NCI-H187 treated with DMSO at 0.1 percent for 48 hours (cell line): Measurements from ENCODE around the gene TRIM17.
"Not testable (repeated sequence)": the region's sequence is repeated elsewhere in the genome, so short reads cannot be mapped to it uniquely, and the experiment has no call there.

Experiments used
- DNase-seq: peaks from one replicate; lab custom pipeline; 2025; lab: John Stamatoyannopoulos, UW

TRIM17 gene

GRCh38 chr1:228446852-228447251, 30.2 kb upstream of the TRIM17 start:
- no peak for DNase-seq

DNA sequence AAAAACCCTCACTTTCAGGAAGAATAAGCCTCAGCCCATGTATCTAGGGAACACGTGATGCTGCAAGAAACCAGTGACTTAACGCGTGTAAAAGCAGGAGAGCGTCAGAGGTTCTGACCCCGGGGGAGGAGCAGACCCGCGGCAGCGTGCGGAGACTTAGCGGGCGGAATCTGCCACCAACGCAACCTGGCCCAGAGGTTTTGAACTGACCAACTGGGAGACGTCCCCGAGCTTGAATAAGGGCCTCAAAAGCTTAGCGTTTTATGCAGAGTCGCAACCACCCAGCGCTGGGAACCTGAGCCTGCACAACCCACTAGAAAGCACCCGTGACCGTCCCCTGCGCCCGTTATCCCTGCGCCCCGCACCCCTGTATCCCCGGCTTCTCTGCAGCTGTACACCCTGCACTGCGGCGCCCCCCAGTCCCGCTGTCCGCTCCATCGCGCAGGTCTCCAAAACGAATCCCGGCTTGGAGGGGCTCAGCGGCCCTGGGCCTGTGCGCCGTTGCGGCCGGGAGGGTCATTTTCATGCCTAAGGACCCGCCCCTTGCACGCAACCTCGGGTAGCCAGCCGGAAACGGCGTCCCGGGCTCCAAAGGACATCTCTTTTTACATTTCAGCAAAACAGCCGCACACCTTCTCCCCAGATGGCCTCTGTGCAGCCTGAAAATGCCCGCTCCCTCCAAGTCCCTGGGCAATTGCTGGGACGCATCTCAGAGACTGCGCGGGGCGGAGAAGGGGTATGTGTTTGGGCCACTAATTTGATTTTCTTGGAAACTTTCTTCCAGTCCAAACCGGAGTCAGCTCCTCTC, 29.4 kb upstream of the TRIM17 start:
- no peak for DNase-seq

- no peak for DNase-seq
Measured at GRCh38 chr1:228445490-228445842, 28.8 kb upstream of the TRIM17 start.

DNA sequence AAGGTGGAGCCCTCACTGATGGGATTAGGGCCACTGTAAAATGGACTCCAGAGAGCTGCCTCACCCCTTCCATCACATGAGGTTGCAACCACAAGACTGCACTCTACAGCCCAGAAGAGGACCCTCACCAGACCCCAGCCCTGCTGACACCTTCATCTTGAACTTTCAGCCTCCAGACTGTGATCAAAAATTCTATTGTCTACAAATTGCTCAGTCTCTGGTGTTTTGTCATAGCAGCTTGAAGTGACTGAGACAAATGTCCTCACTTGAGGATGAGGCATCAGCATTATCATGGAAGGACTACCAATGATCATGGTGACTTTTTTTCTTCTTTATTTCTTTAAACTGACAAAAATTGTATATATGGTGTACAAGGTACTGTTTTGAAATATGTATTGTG, 26.7 kb upstream of the TRIM17 start:
- DNase-seq, result no peak

- no peak for DNase-seq
Measured at GRCh38 chr1:228440761-228441500, 24.3 kb upstream of the TRIM17 start.

- no peak for DNase-seq
Measured at GRCh38 chr1:228438266-228438665, 21.6 kb upstream of the TRIM17 start.

- DNase-seq, result no peak
Measured at GRCh38 chr1:228437424-228437962, 20.8 kb upstream of the TRIM17 start.

DNA sequence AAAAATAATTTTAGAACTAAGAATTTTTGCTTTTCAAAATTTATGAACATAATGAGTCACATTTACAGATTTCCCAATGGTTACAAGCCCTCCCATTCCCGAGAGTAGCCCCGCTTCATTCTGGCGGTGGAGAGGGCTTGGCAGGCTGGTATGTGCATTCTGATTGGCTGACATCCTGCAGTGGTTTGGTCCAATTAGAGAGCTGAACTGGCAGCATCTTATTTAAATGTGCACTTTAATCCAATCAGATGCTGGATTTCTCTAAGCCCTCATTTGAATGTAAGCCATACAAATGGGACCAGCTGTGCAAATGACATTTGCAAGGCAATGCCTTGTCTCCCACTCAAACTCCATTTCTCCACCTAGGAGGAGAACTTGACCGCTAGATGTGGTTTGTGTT, 18.0 kb upstream of the TRIM17 start:
- DNase-seq, result no peak

DNA sequence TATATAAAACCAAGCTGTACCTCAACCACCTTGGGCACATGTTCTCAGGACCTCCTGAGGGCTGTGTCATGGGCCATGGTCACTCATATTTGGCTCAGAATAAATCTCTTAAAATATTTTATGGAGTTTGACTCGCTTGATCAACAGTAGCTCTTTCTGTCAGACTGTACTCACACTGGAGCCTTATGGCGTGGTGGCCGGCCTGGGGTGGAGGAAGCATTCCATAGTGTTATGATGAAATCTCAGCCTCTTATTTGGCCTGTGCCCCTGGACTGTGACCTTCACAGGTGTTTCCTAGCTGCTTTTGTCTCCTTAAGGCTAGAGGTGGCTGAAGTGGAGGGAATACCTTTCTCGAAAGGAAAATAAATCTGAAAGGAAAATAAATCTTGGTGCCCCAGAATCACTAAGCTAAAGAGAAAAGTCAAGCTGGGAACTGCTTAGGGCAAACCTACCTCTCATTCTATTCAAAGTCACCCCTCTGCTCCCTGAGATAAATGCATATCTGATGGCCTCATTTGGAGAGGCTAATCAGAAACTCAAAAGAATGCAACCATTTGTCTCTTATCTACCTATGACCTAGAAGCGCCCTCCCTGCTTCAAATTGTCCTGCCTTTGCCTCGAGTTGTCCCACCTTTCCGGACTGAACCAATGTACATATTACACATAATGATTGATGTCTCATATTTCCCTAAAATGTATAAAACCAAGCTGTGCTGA, 16.8 kb upstream of the TRIM17 start:
- not testable (repeated sequence) for DNase-seq

DNA sequence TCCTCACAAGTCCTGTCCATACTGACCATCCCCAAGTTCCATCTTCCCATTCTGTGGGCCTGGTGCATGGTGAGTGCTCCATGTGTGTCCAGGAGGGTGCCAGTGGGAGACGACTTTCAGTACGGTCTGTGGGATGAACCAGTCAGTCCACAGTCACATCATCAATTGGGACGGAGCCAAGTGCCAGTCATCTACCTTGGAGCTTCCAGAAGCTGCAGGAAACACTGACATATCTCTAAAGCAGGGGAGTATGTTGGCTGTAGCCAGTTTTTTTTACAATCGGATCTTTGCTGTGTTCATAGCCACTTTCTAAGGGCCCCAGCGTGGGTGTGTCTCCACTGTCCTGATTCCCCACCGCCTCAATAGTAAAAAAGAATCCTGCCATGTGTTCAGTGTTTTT, 13.6 kb upstream of the TRIM17 start:
- DNase-seq, result no peak

DNA sequence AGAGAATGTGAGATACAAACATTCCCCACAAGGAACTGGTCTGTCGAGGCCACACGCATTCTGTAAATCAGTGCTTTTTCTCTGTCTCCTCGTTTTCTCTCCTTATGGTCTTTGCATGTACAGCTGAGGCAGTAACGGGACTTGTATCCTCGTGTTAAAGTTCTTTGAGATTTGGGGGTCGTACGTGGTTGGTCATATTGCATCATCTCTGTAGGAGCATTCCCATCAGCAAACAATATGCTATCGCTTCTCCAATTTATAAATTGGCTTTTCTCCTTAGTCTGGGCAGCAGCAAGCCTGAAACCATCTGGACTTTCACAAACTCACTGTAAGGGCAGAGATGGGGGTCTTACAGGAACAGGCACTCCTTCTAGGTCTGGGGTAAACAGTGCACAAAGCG, 13.0 kb upstream of the TRIM17 start:
- no peak for DNase-seq

DNA sequence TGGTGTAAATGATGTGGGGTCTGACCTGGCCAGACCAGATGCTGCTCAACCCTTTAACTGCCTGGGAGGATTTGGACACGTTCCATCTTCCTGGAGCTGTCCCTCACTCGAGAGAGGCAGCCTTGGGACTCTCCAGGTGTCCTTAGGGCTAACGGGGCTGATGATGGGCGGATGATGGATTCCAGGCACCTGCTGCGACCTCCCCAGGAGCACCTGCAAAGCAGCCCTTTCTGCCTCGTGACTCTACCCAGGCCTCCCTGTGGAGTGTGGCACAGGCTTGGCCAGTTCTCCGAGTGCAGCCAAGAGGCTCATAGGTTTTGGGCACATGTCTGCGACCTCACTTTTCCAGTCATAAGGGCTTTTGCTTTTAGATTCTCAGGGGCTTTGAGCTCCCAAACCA, 12.3 kb upstream of the TRIM17 start:
- DNase-seq, result no peak

- DNase-seq, result no peak
Measured at GRCh38 chr1:228428412-228428811, 11.8 kb upstream of the TRIM17 start.

DNA sequence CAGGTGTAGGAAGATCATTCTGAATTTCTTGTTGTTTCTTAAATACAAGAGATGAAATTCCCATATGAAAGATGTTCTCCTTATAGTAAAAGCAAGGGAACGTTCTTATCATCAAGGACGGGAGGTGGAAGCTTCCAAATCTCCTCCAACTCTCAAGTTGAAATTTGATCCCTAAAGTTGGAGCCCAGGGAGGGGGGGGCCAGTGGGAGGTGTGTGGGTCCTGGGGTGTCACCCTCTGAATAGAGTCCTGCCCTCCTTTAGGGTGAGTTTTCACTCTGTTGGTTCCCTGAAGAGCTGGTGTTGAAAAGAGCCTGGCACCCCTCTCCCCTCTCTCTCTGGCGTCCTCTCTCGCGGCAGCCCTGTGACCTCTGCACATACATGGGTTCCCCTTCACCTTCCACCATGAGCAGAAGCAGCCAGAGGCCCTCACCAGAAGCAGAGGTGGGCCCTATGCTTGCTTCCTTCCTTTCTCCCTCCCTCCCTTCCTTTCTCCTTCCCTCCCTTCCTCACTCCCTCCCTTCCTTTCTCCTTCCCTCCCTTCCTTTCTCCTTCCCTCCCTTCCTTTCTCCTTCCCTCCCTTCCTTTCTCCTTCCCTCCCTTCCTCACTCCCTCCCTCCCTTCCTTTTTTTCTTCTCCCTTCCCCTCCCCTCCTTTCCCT, 10.0 kb upstream of the TRIM17 start:
- DNase-seq, result no peak

GRCh38 chr1:228424685-228425660, 8.3 kb upstream of the TRIM17 start:
- no peak for DNase-seq

- no peak for DNase-seq
Measured at GRCh38 chr1:228423404-228424053, 6.9 kb upstream of the TRIM17 start.

GRCh38 chr1:228420968-228421826, 4.5 kb upstream of the TRIM17 start:
- no peak for DNase-seq

DNA sequence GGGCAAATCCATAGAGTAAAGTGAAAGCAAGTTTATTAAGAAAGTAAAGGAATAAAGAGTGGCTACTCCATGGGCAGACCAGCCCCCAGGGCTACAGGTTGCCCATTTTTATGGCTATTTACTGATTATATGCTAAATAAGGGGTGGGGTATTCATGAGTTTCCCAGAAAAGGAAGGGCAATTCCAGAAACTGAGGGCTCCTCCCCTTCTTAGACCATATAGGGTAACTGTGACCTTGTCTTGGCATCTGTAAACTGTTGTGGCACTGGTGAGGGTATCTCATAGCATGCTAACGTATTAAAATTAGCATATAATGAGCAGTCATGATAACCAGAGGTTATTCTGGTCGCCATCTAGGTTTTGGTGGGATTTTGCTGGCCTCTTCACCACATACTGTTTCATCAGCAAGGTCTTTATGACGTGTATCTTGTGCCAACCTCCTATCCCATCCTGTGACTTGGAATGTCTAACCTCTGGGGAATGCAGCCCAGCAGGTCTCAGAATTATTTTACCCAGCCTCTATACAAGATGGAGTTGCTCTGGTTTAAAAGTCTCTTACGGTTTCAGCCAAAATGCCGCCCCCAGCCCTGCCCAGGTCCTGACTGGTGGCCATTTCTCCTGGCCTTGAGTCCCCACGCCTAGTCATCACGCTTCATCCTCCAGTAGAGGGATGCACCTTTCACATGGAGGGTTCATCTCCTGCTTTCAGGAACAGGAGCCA, 982 bp upstream of the TRIM17 start:
- no peak for DNase-seq

GRCh38 chr1:228417061-228417460, 400 bp upstream of the TRIM17 start:
- DNase-seq, result no peak
